ENCODE results near the gene NDFIP1.

DNA sequence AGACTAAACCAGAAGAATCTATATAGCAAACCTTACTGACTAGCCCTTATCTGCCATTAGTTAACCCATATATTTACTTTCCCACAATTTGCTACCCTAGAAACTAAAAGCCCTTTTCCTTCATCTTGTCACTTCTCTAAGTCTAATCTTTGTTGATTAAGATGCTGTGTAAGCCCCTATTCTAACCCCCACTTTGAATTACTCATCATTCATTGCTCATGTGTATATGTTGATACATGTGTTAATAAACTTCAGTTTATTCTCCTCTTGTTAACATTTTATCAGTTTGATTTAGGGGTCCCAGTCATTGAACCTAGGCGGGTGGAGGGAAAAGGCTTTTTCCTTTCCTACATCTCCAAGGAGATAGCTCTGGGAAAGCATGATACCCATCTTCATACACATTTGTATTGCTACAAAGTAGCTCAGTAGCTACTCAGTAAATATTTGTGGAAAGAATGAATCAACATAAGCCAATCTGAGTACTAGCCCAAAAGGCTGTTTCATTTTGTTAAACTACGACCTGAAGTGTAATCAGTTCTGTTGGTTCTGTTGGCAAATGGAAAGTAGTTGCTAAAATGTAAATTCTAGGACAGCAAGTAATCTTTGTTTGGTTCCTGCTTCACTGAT, 35.1 kb upstream of the NDFIP1 start:
- TF ChIP-seq POLR2AphosphoS5 (IDR thresholded peaks at IDR 0.05; ENCODE audit: low read depth, low read length): no peak
- TF ChIP-seq ZNF274 (IDR thresholded peaks at IDR 0.05; ENCODE audit: low read depth, low read length): no peak
- TF ChIP-seq, protein P1, sequence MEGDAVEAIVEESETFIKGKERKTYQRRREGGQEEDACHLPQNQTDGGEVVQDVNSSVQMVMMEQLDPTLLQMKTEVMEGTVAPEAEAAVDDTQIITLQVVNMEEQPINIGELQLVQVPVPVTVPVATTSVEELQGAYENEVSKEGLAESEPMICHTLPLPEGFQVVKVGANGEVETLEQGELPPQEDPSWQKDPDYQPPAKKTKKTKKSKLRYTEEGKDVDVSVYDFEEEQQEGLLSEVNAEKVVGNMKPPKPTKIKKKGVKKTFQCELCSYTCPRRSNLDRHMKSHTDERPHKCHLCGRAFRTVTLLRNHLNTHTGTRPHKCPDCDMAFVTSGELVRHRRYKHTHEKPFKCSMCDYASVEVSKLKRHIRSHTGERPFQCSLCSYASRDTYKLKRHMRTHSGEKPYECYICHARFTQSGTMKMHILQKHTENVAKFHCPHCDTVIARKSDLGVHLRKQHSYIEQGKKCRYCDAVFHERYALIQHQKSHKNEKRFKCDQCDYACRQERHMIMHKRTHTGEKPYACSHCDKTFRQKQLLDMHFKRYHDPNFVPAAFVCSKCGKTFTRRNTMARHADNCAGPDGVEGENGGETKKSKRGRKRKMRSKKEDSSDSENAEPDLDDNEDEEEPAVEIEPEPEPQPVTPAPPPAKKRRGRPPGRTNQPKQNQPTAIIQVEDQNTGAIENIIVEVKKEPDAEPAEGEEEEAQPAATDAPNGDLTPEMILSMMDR (IDR thresholded peaks at IDR 0.05 in 2 of 3, conservative IDR thresholded peaks at IDR 0.05 in 1 of 3; ENCODE audit: borderline replicate concordance in 1 of 3, insufficient read depth in 1 of 3, low read depth in 2 of 3, low read length in 2 of 3): no peak
- TF ChIP-seq YY1 (IDR thresholded peaks at IDR 0.05; ENCODE audit: extremely low read depth, insufficient replicate concordance, low read depth, low read length): no peak
- no peak for TF ChIP-seq EZH2phosphoT487 (IDR thresholded peaks at IDR 0.05; ENCODE audit: borderline replicate concordance)
- TF ChIP-seq CEBPB (IDR thresholded peaks at IDR 0.05; ENCODE audit: low read depth): no peak
- TF ChIP-seq, protein P2, sequence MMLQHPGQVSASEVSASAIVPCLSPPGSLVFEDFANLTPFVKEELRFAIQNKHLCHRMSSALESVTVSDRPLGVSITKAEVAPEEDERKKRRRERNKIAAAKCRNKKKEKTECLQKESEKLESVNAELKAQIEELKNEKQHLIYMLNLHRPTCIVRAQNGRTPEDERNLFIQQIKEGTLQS (IDR thresholded peaks at IDR 0.05): no peak
- TF ChIP-seq SP1 (IDR thresholded peaks at IDR 0.05; ENCODE audit: low read depth): no peak

Data from HCT116 (cell line).